ENCODE results near the gene WDR3.

The WDR3 gene

DNA sequence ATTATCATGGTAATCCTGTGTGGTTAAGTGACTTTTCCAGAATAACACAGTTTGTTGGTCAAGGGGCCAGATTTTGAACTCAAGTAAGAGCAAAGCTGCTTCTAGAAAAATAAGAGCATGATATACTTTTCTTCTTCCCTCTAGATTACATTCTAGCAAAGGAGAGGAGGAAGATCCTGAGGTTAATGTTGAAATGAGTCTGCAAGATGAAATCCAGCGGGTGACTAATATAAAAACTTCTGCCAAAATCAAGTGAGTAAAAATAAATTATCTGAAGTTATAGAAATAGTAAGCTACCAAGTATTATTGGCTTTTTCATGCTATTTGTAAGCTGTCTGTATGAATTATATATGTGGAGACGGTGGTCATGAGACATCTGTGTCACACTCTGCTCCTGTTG is 12.8 kb downstream of the WDR3 start:
- DNase-seq (ENCODE audit: extremely low read depth in 1 of 2, low read depth in 1 of 2) = no peak

- no peak for DNase-seq (ENCODE audit: extremely low read depth in 1 of 2, low read depth in 1 of 2)
Measured at GRCh38 chr1:117952386-117952785, 22.8 kb downstream of the WDR3 start.

DNA sequence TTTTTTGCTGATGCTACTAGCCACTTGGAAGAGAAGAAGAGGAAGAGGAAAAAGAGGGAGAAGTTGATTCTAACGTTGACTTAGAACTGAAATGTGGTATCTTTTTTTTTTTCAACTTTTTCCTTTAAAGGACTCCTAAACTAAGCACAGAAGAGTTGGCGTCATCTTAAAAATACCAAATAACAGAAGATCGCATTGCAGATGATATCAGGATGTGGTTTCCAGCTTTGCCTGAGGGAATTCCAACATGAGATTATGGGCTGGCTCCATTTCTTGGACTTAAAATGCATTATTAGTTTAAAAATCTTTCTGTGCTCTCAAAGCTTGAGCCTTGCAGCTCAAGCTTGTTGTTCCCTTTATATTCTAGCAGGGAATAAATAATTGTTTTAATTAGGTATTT is 29.8 kb downstream of the WDR3 start:
- no peak for DNase-seq (ENCODE audit: extremely low read depth in 1 of 2, low read depth in 1 of 2)

DNA sequence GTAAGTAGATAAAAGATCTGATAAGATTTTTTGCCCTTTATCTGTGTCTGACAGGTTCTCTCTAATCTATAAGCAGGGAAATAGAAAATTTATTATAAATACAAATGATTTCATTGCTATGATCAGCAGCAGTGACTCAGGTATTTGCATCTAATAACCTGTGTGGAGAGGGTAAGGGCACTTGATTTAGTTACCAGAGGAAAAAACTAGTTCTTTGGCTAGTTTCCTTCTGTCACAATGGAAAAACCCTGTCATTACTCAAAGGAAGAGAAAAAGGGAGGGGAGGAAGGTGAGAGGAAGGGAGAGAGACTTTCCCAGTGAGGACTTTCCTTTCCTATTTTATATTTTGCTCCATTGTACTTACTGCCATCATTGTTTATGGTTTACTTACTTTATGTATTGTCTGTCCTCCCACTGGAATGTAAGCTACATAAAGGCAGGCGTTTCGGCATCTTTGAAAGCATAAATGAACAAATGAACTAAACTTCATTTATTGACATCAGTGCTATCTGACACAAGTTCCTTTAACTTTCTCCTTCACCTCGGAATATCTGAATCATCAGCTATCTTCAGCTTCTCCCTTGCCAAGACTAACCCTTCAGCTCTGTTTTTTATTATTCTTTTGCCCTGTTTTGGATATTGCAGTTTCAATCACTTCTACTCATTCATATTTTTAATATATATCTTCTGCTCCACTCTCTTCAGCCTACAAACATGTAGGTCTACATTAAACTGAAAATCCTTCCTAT is 34.9 kb downstream of the WDR3 start:
- DNase-seq (ENCODE audit: extremely low read depth in 1 of 2, low read depth in 1 of 2) = no peak

DNA sequence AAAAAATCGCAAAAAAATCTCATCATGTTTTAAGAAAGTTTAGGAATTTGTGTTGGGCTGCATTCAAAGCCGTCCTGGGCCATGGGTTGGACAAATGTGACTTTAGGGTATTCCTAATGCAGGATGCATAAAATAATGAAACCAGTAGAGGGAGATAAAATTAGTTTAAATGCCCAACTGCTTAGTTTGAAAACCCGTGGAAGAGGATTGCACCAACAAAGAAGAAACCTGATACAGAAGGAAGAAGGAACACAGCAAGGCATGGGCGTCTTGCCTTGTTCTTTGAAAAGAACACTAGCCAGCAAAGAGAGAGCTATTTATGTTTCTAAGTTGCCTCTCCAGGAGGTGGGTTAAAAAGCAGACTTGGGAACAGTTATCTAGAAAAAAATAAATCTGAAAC is 37.9 kb downstream of the WDR3 start:
- no peak for DNase-seq (ENCODE audit: extremely low read depth in 1 of 2, low read depth in 1 of 2)

DNA sequence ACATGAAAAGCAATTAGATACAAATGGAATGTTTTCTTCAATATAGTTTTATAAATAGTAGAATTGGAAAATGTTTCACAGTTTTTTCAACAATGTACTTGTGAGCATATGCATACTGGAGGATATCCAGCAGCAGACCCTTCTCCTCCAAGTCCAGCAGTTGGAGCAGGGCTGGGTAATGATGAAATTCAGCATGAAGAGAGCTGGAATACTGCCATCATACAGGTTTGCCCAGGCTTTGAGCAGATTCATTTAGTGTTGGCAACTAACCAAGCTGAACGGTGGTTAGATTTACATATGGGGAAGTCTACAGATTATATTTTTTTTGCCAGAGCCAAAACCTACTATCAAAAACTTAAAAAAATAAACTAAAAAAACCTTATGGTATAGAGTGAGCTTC is 38.3 kb downstream of the WDR3 start:
- DNase-seq (ENCODE audit: extremely low read depth in 1 of 2, low read depth in 1 of 2) = no peak

GRCh38 chr1:117970252-117970651 is 40.7 kb downstream of the WDR3 start:
- DNase-seq (ENCODE audit: extremely low read depth in 1 of 2, low read depth in 1 of 2) = no peak

DNA sequence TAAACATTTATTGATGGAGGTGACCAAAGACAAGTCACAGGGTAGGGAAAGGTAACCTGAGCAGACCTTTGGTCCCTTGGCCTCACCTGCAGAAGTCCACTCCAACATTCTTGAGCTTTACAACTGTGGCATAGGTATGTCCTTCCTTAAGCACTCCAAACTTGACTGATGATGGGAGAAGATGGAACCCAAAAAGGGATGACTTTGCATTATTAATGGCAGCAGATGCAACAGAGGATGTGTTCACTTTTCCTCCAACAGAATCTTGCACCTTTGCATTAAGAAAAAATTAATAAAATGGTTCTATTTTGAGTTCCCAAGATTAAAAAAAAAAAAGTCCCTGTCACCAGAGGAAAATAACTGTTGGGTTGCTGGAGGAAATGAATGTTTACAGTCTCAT is 42.2 kb downstream of the WDR3 start:
- DNase-seq (ENCODE audit: extremely low read depth in 1 of 2, low read depth in 1 of 2) = no peak

- no peak for DNase-seq (ENCODE audit: extremely low read depth in 1 of 2, low read depth in 1 of 2)
Measured at GRCh38 chr1:117976381-117976780, 46.8 kb downstream of the WDR3 start.

- no peak for DNase-seq (ENCODE audit: extremely low read depth in 1 of 2, low read depth in 1 of 2)
Measured at GRCh38 chr1:117981455-117982192, 52.1 kb downstream of the WDR3 start.

DNA sequence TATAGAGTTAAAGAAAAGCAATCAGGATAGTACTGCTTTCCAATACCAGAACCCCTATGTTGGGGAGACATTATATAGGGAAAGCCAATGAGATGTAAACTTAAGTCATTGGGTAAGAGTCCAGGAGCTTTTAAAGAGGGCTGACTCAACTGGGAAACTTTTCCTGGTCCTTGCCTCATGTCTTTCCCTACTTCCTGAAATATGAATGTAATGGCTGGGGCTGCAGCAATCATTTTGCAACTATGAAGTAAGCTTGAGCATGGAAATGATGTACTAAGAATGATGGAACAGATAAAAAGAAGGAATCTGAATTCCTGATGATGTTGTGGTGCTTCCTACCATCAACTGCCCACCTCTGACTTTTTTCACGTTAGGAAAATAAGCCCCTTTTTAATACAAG is 55.7 kb downstream of the WDR3 start:
- no peak for DNase-seq (ENCODE audit: extremely low read depth in 1 of 2, low read depth in 1 of 2)

- DNase-seq (ENCODE audit: extremely low read depth in 1 of 2, low read depth in 1 of 2) = no peak
Measured at GRCh38 chr1:117985973-117986372, 56.4 kb downstream of the WDR3 start.

DNA sequence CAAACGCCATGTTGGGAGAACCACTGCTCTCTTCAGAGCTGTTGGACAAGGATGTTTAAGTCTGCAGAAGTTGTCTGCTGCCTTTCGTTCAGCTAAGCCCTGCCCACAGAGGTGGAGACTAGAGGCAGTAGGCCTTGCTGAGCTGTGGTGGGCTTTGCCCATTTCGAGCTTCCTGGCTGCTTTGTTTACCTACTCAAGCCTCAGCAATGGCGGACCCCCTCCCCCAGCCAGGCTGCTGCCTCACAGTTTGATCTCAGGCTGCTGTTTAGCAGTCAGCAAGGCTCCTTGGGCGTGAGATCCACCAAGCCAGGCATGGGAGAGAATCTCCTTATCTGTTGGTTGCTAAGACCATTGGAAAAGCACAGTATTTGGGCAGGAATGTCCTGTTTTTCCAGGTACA is 74.8 kb downstream of the WDR3 start:
- DNase-seq (ENCODE audit: extremely low read depth in 1 of 2, low read depth in 1 of 2) = no peak

DNA sequence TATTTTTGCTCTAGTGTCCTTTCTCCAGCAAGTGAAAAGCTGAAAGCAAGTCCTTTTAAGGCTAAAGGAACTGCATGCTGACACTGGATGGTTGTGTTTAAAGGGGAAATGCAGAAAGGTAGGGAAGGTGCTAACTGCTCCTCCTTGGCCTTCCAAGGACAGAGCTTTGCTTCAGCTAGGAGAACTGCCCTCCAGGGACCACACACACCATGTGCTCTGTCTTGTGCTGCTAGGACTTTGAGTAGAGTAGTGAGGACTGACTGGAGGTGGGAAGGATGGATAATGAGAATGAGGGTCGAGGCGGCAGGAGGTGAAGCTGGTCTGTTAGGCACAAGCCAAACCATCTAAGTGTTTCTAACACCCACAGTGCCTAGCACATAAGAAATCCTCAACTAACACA is 77.9 kb downstream of the WDR3 start:
- DNase-seq (ENCODE audit: extremely low read depth in 1 of 2, low read depth in 1 of 2) = no peak

DNA sequence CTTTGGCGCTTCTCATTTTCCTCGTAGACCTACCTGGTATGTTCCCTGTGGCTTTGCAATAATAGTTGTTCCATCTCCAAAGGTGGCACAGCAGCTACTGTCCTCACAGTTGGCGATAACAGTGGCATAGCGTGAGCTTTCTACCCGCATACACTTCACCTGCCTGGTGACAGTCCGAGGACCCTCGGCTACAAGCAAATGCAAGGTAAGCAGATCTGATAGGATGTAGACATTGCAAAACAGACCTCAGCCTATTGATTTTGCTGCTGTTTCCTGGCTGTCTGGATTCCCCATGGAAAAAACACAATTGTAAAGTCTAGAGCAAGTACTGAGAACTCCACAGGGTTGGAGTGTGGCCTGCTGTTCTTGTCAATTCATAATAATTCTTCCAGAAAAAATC is 78.5 kb downstream of the WDR3 start:
- no peak for DNase-seq (ENCODE audit: extremely low read depth in 1 of 2, low read depth in 1 of 2)

- DNase-seq (ENCODE audit: extremely low read depth in 1 of 2, low read depth in 1 of 2) = no peak
Measured at GRCh38 chr1:118012515-118013124, 83.1 kb downstream of the WDR3 start.

GRCh38 chr1:118013336-118013735 is 83.8 kb downstream of the WDR3 start:
- DNase-seq (ENCODE audit: extremely low read depth in 1 of 2, low read depth in 1 of 2) = no peak

- DNase-seq (ENCODE audit: extremely low read depth in 1 of 2, low read depth in 1 of 2) = no peak
Measured at GRCh38 chr1:118013938-118014337, 84.4 kb downstream of the WDR3 start.

Data from stimulated activated CD8-positive, alpha-beta memory T cell treated with anti-CD3 and anti-CD28 coated beads, Interleukin-7, amount 100 ng/mL, for 48 hours (primary cell).